Measurements from ENCODE around the gene DOCK2. TPM values are rescaled to one million over a fixed set of nuclear protein-coding genes. Genes with fewer than 3 reads are reported as not detected.

The DOCK2 gene
- total and polyA plus RNA-seq, 2 of the 8 experiments (the other 6 are each of a cell fraction or from before 2014, with no cell fraction given), result 3.9 to 5.7 TPM

DNA sequence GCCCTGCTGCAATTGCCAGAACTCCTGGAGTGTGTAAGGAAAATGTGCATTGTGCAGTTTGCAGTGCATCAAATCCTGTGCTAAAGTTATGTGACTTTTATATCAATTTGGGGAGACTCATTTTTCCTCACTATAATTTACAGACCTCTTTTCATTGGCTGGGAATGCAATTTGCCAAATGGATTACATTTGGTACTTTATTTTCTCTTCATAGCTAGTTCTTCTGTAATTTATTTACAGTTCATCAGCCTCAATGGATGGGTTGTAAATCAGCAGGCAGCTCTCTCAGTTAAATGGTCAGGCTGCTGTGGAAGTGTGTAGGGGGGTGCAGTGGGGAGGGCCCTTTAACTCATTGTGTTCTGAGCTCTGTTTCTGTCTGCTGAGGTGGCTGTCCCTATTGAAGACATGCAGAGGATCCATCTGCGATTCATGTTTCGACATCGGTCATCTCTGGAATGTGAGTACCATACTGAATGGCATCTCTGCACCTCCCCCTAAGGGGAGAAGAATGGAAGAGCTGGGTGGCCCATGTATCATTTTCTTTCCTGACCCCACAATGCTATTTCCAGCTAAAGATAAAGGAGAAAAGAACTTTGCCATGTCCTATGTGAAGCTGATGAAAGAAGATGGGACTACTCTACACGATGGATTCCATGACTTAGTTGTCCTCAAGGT lies 74.6 kb downstream of the DOCK2 start:
- Histone ChIP-seq H2BK5ac (ENCODE audit: low read depth, low read length) (no peak overlapping the region), H4K5ac (ENCODE audit: insufficient read length, low read depth, low read length) (no peak overlapping the region), H3K18ac (ENCODE audit: extremely low read depth, low read length) (no peak overlapping the region), H3K27ac (ENCODE audit: low read depth, low read length) (no peak overlapping the region), H2AK5ac (ENCODE audit: low read depth, low read length) (no peak overlapping the region), H3K23ac (ENCODE audit: insufficient read length) (no peak overlapping the region), H3K27me3 (replicated peaks in 1 of 4; ENCODE audit: control insufficient read depth in 3 of 4, extremely low read depth in 1 of 4, insufficient read depth in 3 of 4, low read length in 3 of 4) (no peaks in the 10 kb centered on the region), H3K9me3 (ENCODE audit: insufficient read depth in 2 of 2, low read depth in 1 of 2, low read length in 1 of 2) (no peaks in the 10 kb centered on the region), H2AFZ (ENCODE audit: low read length) (no peak overlapping the region), H2BK20ac (ENCODE audit: low read length) (no peak overlapping the region), H3K4ac (replicated peaks; ENCODE audit: insufficient read length, low read depth, low read length) (no peak overlapping the region), H2BK12ac (ENCODE audit: low read depth, low read length) (no peak overlapping the region), H2BK120ac (replicated peaks; ENCODE audit: low read depth, low read length) (no peak overlapping the region), H3K56ac (replicated peaks; ENCODE audit: insufficient read length, low read depth, low read length) (no peak overlapping the region), H3K79me2 (ENCODE audit: control insufficient read depth in 1 of 2, insufficient read depth in 2 of 2, low read length in 2 of 2) (no peaks in the 10 kb centered on the region), H3K23me2 (ENCODE audit: low read depth, low read length) (no peaks in the 10 kb centered on the region), H2BK15ac (ENCODE audit: low read length) (no peak overlapping the region), H3K79me1 (ENCODE audit: low read depth, low read length) (no peaks in the 10 kb centered on the region), H4K91ac (replicated peaks; ENCODE audit: insufficient read length, low read length) (no peak overlapping the region), H3K36me3 (ENCODE audit: control insufficient read depth in 2 of 4, insufficient read depth in 4 of 4, low read length in 3 of 4) (no peaks in the 10 kb centered on the region), H3K14ac (ENCODE audit: insufficient read length) (no peak overlapping the region), H3K4me3 (ENCODE audit: extremely low read depth in 1 of 4, insufficient read depth in 2 of 4, low read depth in 3 of 4, low read length in 4 of 4) (no peak overlapping the region), H4K20me1 (replicated peaks in 1 of 2; ENCODE audit: control insufficient read depth in 1 of 2, insufficient read depth in 2 of 2, low read length in 2 of 2) (no peaks in the 10 kb centered on the region), H3K9ac (replicated peaks in 1 of 4; ENCODE audit: extremely low read depth in 1 of 4, low read depth in 3 of 4, low read length in 3 of 4) (no peak overlapping the region), H4K8ac (ENCODE audit: extremely low read depth, insufficient read depth, low read length) (no peak overlapping the region), H3K4me2 (ENCODE audit: insufficient read depth in 1 of 2, low read depth in 2 of 2, low read length in 2 of 2) (no peak overlapping the region), H3K4me1 (replicated peaks in 1 of 4; ENCODE audit: control insufficient read depth in 3 of 4, insufficient read depth in 4 of 4, low read length in 3 of 4) (no peaks in the 10 kb centered on the region)
- no peak for FAIRE-seq
- TF ChIP-seq CHD2 (IDR thresholded peaks at IDR 0.05; ENCODE audit: low read length) (no peak), EZH2 (IDR thresholded peaks at IDR 0.05; ENCODE audit: low read depth, low read length, severe bottlenecking) (no peak), POLR2AphosphoS5 (IDR thresholded peaks at IDR 0.05; ENCODE audit: low read depth, low read length) (no peak), YY1 (IDR thresholded peaks at IDR 0.05; ENCODE audit: low read depth, low read length) (no peak), JUND (IDR thresholded peaks at IDR 0.05; ENCODE audit: low read length) (no peak), CBX5 (IDR thresholded peaks at IDR 0.05; ENCODE audit: low read depth, low read length) (no peak), TEAD4 (IDR thresholded peaks at IDR 0.05; ENCODE audit: low read depth, low read length) (no peak), PHF8 (conservative IDR thresholded peaks at IDR 0.05; ENCODE audit: low read depth, low read length) (no peak), KDM5A (IDR thresholded peaks at IDR 0.05; ENCODE audit: low read length) (no peak)
- TF ChIP-seq, protein P1, sequence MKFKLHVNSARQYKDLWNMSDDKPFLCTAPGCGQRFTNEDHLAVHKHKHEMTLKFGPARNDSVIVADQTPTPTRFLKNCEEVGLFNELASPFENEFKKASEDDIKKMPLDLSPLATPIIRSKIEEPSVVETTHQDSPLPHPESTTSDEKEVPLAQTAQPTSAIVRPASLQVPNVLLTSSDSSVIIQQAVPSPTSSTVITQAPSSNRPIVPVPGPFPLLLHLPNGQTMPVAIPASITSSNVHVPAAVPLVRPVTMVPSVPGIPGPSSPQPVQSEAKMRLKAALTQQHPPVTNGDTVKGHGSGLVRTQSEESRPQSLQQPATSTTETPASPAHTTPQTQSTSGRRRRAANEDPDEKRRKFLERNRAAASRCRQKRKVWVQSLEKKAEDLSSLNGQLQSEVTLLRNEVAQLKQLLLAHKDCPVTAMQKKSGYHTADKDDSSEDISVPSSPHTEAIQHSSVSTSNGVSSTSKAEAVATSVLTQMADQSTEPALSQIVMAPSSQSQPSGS (IDR thresholded peaks at IDR 0.05; ENCODE audit: low read length), result no peak
- WGBS, 2 experiments (ENCODE audit: extremely low coverage in 1 of 2, insufficient coverage in 1 of 2, insufficient read length in 1 of 2, insufficient replicate concordance in 2 of 2, low coverage in 1 of 2, low lambda C conversion rate in 2 of 2, missing lambda C conversion rate in 1 of 2), result 79% methylated on average over 4 of the region's 4 CpGs; no CpG with 5 or more reads in 1 of the 2 experiments
- DNase-seq (ENCODE audit: low read depth in 1 of 2, low spot score in 2 of 2), result no peak
- CTCF ChIA-PET (ENCODE audit: partially characterized antibody), result interaction anchor here (0.6 to 3.1 kb wide), 6 partner anchors 10 to 465 kb away, joined by 3 to 20 read pairs (median 4); no protein-coding TSS in a partner anchor
- POLR2A ChIA-PET (ENCODE audit: partially characterized antibody), result no interaction called here
